HFF-Myc (cell line): Measurements from ENCODE around the gene CLVS2.

Source experiments
- DNase-seq: peaks from one replicate; pipeline ENCODE4 v3.0.0-alpha.2; 2011; ENCODE audit warnings: low read depth; ENCODE audit errors: extremely low read depth
- H3K4me3 ChIP-seq: replicated peaks from 2 replicates; pipeline ENCODE4 v1.5.1; 2011; ENCODE audit warnings: low read depth, mild to moderate bottlenecking, control low read depth, low read length
- CTCF ChIP-seq: IDR thresholded peaks from 2 replicates; pipeline ENCODE4 v1.5.1; 2012; ENCODE audit warnings: mild to moderate bottlenecking, low read depth, low read length, control low read depth; ENCODE audit errors: missing control alignments

CLVS2 gene

GRCh38 chr6:123039431-123039830 is 43.4 kb downstream of the CLVS2 start:
- no peak overlapping the region for H3K4me3 ChIP-seq
- DNase-seq, result no peak
- TF ChIP-seq CTCF, result no peak

GRCh38 chr6:123042401-123042800 is 46.4 kb downstream of the CLVS2 start:
- H3K4me3 ChIP-seq, result no peak overlapping the region
- no peak for TF ChIP-seq CTCF
- DNase-seq, result no peak

DNA sequence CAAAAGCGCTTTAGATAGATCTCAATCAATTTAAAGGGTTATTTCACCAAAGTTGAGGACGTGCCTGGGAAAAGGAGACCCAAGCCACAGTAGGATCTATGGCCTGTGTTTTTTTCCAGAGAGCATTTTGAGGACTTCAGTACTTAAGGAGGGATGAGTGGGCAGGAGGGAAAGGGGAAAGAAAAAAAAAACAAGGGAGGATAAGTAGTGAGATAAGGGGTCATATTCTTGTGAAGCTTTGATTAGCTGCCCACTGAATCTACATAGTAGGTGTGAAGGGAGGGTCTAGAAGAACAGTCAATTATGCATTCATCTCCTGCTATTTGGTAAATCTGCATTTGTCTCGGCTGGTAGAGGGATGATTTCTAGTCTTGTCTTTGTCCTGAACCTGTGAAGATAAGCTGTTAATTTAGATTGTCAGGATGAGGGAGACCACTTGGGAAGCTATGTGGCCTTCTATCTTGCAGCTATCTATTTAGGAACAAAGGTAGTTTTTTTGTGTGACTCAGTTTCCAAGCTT is 48.4 kb downstream of the CLVS2 start:
- TF ChIP-seq CTCF, result no peak
- DNase-seq, result no peak
- no peak overlapping the region for H3K4me3 ChIP-seq

DNA sequence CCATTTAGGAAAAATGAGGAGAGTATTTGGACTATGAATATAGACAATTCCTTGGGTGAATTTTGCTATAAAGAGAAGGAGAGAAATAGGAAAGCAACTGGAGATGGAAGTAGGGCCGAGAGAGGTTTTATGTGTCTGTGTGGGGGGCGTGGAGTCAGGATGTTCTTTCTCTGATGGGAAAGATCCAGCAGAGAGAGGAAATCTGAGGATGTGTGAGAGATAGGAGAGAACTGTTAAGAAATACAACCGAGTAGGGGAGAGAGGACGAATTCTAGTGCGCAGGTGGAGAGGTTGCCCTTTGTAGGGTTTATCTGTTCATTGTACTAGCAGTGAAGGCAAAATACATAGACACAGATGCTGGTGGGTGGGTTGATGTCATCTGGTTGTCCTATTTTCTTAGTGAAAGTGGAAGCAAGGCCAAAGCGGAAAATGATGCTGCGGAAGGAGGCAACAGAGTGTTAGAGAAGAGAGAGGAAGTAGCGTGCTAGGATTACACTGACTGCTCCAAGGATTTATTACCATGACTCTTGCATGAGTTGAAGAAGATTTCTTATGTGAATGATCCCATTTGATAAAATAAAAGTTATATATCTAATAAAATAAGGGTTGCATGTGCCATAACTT is 57.7 kb downstream of the CLVS2 start:
- DNase-seq, result no peak
- TF ChIP-seq CTCF, result no peak
- H3K4me3 ChIP-seq, result no peak overlapping the region

DNA sequence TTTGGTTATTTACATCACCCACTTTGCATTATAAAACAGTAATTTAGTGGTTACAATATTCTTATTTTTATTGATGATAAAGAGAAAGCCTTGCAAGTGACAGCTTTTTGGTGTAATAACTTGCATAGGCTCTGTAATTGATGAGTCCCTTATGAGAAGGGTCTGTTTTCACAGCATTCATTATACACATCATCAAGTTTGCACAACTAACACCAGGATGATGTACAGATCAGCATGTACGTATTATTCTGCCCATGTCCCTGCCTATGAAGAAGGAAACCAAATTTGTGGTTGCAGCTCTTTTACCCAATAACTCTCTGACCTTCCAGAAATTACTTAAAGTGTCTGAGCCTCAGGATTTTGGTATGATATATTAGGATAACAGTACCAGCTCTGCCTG is 59.2 kb downstream of the CLVS2 start:
- DNase-seq, result no peak
- no peak for TF ChIP-seq CTCF
- H3K4me3 ChIP-seq, result no peak overlapping the region

GRCh38 chr6:123062670-123063069 is 66.6 kb downstream of the CLVS2 start:
- no peak for TF ChIP-seq CTCF
- H3K4me3 ChIP-seq, result no peak overlapping the region
- no peak for DNase-seq

DNA sequence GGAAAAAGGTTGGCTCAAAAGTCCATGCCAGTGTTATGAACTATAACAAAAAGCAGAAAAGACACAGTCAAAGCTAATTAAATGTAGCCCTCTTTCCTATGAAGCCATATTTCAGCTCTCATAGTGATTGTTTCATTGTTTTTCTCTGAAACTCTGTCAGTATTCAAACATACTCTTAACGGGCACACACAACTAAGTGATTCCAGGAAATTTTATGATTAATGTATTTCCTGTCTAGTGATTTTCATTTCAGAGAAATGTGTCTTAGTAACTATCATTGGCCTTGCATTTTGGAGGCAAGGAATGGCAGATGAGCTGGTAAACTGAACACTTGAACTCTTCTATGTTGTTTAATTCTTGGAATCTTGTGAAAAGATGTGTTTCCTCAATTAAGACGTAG is 68.0 kb downstream of the CLVS2 start:
- H3K4me3 ChIP-seq, result no peak overlapping the region
- no peak for DNase-seq
- no peak for TF ChIP-seq CTCF
